ENCODE measurements around the gene ERF. TPM values are rescaled to one million over a fixed set of nuclear protein-coding genes. Genes with fewer than 3 reads are reported as not detected.

ERF gene
- total RNA-seq, 1 donor: 30.4 TPM

- peak overlapping the region; percentile 84 for H3K4me3 ChIP-seq (ENCODE audit: low read depth, low read length)
- peak; percentile 74 for DNase-seq (ENCODE audit: low read depth)
- TF ChIP-seq, protein P1, sequence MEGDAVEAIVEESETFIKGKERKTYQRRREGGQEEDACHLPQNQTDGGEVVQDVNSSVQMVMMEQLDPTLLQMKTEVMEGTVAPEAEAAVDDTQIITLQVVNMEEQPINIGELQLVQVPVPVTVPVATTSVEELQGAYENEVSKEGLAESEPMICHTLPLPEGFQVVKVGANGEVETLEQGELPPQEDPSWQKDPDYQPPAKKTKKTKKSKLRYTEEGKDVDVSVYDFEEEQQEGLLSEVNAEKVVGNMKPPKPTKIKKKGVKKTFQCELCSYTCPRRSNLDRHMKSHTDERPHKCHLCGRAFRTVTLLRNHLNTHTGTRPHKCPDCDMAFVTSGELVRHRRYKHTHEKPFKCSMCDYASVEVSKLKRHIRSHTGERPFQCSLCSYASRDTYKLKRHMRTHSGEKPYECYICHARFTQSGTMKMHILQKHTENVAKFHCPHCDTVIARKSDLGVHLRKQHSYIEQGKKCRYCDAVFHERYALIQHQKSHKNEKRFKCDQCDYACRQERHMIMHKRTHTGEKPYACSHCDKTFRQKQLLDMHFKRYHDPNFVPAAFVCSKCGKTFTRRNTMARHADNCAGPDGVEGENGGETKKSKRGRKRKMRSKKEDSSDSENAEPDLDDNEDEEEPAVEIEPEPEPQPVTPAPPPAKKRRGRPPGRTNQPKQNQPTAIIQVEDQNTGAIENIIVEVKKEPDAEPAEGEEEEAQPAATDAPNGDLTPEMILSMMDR (IDR thresholded peaks at IDR 0.05; ENCODE audit: insufficient read depth, low read length): no peak
These were observed 29.2 kb upstream of the ERF start for GRCh38 chr19:42284066-42284501.

GRCh38 chr19:42283188-42284065, 28.5 kb upstream of the ERF start:
- H3K4me3 ChIP-seq (ENCODE audit: low read depth, low read length): peak overlapping the region; percentile 57
- DNase-seq (ENCODE audit: low read depth): peak; percentile 88
- TF ChIP-seq, protein P1 (IDR thresholded peaks at IDR 0.05; ENCODE audit: insufficient read depth, low read length): no peak

- TF ChIP-seq, protein P1 (IDR thresholded peaks at IDR 0.05; ENCODE audit: insufficient read depth, low read length): no peak
- peak overlapping the region; percentile 57 for H3K4me3 ChIP-seq (ENCODE audit: low read depth, low read length)
- DNase-seq (ENCODE audit: low read depth): no peak
These were observed 27.9 kb upstream of the ERF start for GRCh38 chr19:42282819-42283187.

GRCh38 chr19:42281827-42282762, 27.2 kb upstream of the ERF start:
- peak overlapping the region; percentile 76 for H3K4me3 ChIP-seq (ENCODE audit: low read depth, low read length)
- DNase-seq (ENCODE audit: low read depth): peak; percentile 68
- TF ChIP-seq, protein P1 (IDR thresholded peaks at IDR 0.05; ENCODE audit: insufficient read depth, low read length): no peak

- DNase-seq (ENCODE audit: low read depth): peak; percentile 61
- peak overlapping the region; percentile 76 for H3K4me3 ChIP-seq (ENCODE audit: low read depth, low read length)
- TF ChIP-seq, protein P1 (IDR thresholded peaks at IDR 0.05; ENCODE audit: insufficient read depth, low read length): peak; percentile 9
These were observed 26.4 kb upstream of the ERF start for GRCh38 chr19:42281146-42281826.

DNA sequence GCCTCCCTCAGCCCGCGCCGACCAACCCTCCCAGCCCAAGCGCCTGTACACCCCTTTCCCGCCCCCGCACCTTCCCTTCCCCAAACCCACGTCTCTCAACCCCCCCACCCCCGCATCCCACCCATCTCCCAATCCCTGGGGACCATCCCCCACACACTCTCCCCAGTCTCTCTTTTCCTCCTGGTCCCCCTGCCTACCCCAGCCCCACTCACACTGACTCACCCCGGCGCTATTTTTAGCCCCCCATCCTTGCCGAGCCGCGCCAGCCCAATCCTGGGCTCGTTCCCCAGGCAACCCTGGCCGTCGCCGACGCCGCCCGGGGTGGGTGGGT, 25.9 kb upstream of the ERF start:
- peak overlapping the region; percentile 76 for H3K4me3 ChIP-seq (ENCODE audit: low read depth, low read length)
- TF ChIP-seq, protein P1 (IDR thresholded peaks at IDR 0.05; ENCODE audit: insufficient read depth, low read length): no peak
- no peak for DNase-seq (ENCODE audit: low read depth)
